Liver (tissue), 9 donors: Measurements from ENCODE around the gene PTCD2. TPM values are rescaled to one million over a fixed set of nuclear protein-coding genes. Genes with fewer than 3 reads are reported as not detected.
A peak's percentile ranks its signal among the peaks of the same experiment; 100 is the strongest.

ENCODE experiments used
- DNase-seq: peaks from one replicate; pipeline ENCODE4 v3.0.0-alpha.2; 2017; ENCODE audit warnings: low spot score
- H3K27ac ChIP-seq, 2 donors: one replicate each; pipeline ENCODE4 v1.7.0; 2013; ENCODE audit warnings: inconsistent platforms in 2 of 2, low read length in 2 of 2, control low read depth in 1 of 2, low read depth in 1 of 2, mild to moderate bottlenecking in 1 of 2
- H3K27me3 ChIP-seq, 4 donors: one replicate each; pipeline versions ENCODE4 v1.6.1 to v1.7.0; 2013; ENCODE audit warnings: low read length in 3 of 4, inconsistent platforms in 1 of 4, mild to moderate bottlenecking in 1 of 4, moderate library complexity in 1 of 4; ENCODE audit not compliant: control insufficient read depth in 4 of 4, insufficient read depth in 4 of 4
- H3K36me3 ChIP-seq, 4 donors: one replicate each; pipeline versions ENCODE4 v1.6.1 to v1.7.0; 2013; ENCODE audit warnings: low read length in 3 of 4, mild to moderate bottlenecking in 3 of 4, low read depth in 1 of 4, moderate library complexity in 1 of 4; ENCODE audit not compliant: control insufficient read depth in 4 of 4, insufficient read depth in 3 of 4
- H3K4me1 ChIP-seq, 4 donors: one replicate each; pipeline versions ENCODE4 v1.6.1 to v1.7.0; 2013; ENCODE audit warnings: low read length in 3 of 4, mild to moderate bottlenecking in 3 of 4, moderate library complexity in 1 of 4; ENCODE audit not compliant: control insufficient read depth in 4 of 4, insufficient read depth in 4 of 4
- H3K4me3 ChIP-seq, 3 donors: one replicate each; pipeline versions ENCODE4 v1.6.1 to v1.7.0; 2013; ENCODE audit warnings: low read length in 3 of 3, control low read depth in 1 of 3, low read depth in 1 of 3, mild to moderate bottlenecking in 1 of 3
- H3K9ac ChIP-seq, 2 donors: one replicate each; pipeline ENCODE4 v1.7.0; 2013; ENCODE audit warnings: low read length in 2 of 2, mild to moderate bottlenecking in 2 of 2, moderate library complexity in 2 of 2, control low read depth in 1 of 2, low read depth in 1 of 2
- H3K9me3 ChIP-seq, 4 donors: one replicate each; pipeline versions ENCODE4 v1.6.1 to v1.7.0; 2013; ENCODE audit warnings: low read length in 3 of 4; ENCODE audit not compliant: control insufficient read depth in 4 of 4
- FOXA1 ChIP-seq: IDR thresholded peaks from 2 replicates; pipeline ENCODE4 v1.6.1; 2016; ENCODE audit warnings: antibody characterized with exemption
- FOXA2 ChIP-seq: IDR thresholded peaks from 2 replicates; pipeline ENCODE4 v1.6.1; 2016; ENCODE audit warnings: antibody characterized with exemption
- GABPA ChIP-seq, 2 donors: IDR thresholded peaks in 1 of 2; conservative IDR thresholded peaks in 1 of 2; 2 replicates each; pipeline ENCODE4 v1.6.1; 2016; ENCODE audit warnings: antibody characterized with exemption in 2 of 2, mild to moderate bottlenecking in 1 of 2, moderate library complexity in 1 of 2
- HNF4A ChIP-seq, 2 donors: conservative IDR thresholded peaks; 2 replicates each; pipeline ENCODE4 v1.6.1; 2016; ENCODE audit warnings: antibody characterized with exemption in 2 of 2, mild to moderate bottlenecking in 2 of 2
- HNF4G ChIP-seq: IDR thresholded peaks from 2 replicates; pipeline ENCODE4 v1.6.1; 2016; ENCODE audit warnings: antibody characterized with exemption
- JUND ChIP-seq, 2 donors: IDR thresholded peaks; 2 replicates each; pipeline ENCODE4 v1.6.1; 2016; ENCODE audit warnings: antibody characterized with exemption in 2 of 2
- RAD21 ChIP-seq, 2 donors: IDR thresholded peaks; 2 replicates each; pipeline ENCODE4 v1.6.1; 2016; ENCODE audit warnings: antibody characterized with exemption in 2 of 2, mild to moderate bottlenecking in 2 of 2
- RXRA ChIP-seq, 2 donors: IDR thresholded peaks; 2 replicates each; pipeline ENCODE4 v1.6.1; 2017 to 2018; ENCODE audit warnings: antibody characterized with exemption in 2 of 2, mild to moderate bottlenecking in 1 of 2
- SP1 ChIP-seq: IDR thresholded peaks from 2 replicates; pipeline ENCODE4 v1.6.1; 2018; ENCODE audit warnings: antibody characterized with exemption, mild to moderate bottlenecking
- TAF1 ChIP-seq: conservative IDR thresholded peaks from 2 replicates; pipeline ENCODE4 v1.6.1; 2016; ENCODE audit warnings: antibody characterized with exemption, mild to moderate bottlenecking
- YY1 ChIP-seq: IDR thresholded peaks from 2 replicates; pipeline ENCODE4 v1.6.1; 2016; ENCODE audit warnings: antibody characterized with exemption, mild to moderate bottlenecking
- WGBS: extraction: QIAGEN DNeasy Blood & Tissue Kit; methylation state at CpG from one replicate; pipeline ENCODE4 v1.1.7; 2013; 5-methylcytosine and 5-hydroxymethylcytosine counted together
- polyA plus RNA-seq, 2 donors: library from polyadenylated mRNA; stranded (reverse) in 1 of 2; unstranded in 1 of 2; fragments of 200-250 nt in 1 of 2; fragments of >200 nt in 1 of 2; fragmentation: Nextera tagmentation in 1 of 2; extraction: Ambion mirVana in 1 of 2; gene quantifications; one replicate each; pipeline versions ENCODE4 v1.2.1 to v1.2.3, GENCODE V29; 2013 to 2015
- total RNA-seq, 2 donors: library from RNA; depleted of rRNA; stranded (reverse); fragments of >200 nt; gene quantifications; one replicate each; pipeline ENCODE4 v1.2.3, GENCODE V29; 2014
- TF ChIP-seq, protein P1 (sequence below): fragments of 150-350 bp; IDR thresholded peaks from 2 replicates; pipeline ENCODE4 v1.5.1; 2017; ENCODE audit warnings: improper control_type of control experiment, low read depth, low read length; ENCODE audit not compliant: missing input control
- TF ChIP-seq, protein P2 (sequence below): IDR thresholded peaks from 2 replicates; pipeline ENCODE4 v1.6.1; 2016; ENCODE audit warnings: antibody characterized with exemption
- TF ChIP-seq, protein P3 (sequence below): IDR thresholded peaks from 2 replicates; pipeline ENCODE4 v1.6.1; 2016; ENCODE audit warnings: antibody characterized with exemption, mild to moderate bottlenecking
- TF ChIP-seq, protein P4 (sequence below): IDR thresholded peaks from 2 replicates; pipeline ENCODE4 v1.6.1; 2016; ENCODE audit warnings: antibody characterized with exemption
- donor health status: healthy.
- donor health status: healthy.
- donor health status: healthy.
- donor health status: healthy.
- donor health status: healthy.

The PTCD2 gene
- total and polyA plus RNA-seq, 4 donors: 4.4 to 5.9 (median 5.2) TPM

DNA sequence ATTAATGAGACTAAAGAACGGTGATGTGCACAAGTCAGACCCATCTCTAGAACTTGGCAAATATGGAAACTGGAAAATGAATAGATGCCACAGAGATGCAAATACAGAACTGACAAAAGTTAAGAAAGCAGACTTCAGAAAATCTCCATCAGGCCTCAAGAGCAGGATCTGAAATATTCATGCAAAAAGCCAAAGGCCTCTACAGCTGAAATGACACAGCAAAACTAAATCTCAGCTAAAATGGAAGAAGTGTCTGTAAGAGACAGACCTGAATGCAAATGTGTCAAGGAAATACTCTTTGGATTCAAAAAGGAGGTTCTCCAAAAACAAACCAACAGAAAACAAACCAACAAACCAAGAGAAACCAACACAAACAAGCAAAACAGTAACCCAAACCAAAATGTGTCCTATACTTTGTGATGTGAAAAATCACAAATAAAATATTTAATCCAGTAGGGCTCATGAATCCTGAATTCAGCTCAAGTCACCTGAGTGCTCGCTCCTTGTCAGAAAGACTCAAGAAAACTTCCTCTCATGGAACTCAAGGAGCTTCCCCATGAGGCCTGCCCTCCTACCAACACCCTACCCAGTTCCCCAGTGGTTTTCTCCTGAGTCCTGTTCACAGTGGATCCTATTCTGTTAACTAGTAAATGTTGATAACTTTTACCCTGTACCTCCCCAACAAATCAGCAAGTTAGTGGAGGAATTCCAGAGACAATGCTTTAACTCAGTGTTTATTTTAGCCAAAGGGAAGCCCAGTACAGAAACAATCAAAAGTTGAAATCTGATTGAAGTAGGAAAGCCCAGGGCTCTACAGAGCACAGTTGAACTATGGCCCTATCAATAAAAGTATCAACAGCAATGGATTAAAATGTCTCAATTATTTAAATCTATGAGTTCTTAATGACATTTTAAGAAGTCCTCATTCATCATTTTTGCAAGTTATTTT lies 14.7 kb upstream of the PTCD2 start:
- Histone ChIP-seq H3K9ac (no peak overlapping the region), H3K27ac (no peak overlapping the region), H3K36me3 (peaks cover 0 to 13% (median 6%) of the 10 kb centered on the region in 4 donors), H3K4me3 (no peak overlapping the region), H3K4me1 (peaks cover 1 to 10% (median 3%) of the 10 kb centered on the region in 4 donors), H3K27me3 (no peaks in the 10 kb centered on the region), H3K9me3 (no peaks in the 10 kb centered on the region)
- WGBS: 94% methylated on average over 2 of the region's 2 CpGs
- no peak for DNase-seq
- no peak for TF ChIP-seq FOXA2
- TF ChIP-seq, protein P1, sequence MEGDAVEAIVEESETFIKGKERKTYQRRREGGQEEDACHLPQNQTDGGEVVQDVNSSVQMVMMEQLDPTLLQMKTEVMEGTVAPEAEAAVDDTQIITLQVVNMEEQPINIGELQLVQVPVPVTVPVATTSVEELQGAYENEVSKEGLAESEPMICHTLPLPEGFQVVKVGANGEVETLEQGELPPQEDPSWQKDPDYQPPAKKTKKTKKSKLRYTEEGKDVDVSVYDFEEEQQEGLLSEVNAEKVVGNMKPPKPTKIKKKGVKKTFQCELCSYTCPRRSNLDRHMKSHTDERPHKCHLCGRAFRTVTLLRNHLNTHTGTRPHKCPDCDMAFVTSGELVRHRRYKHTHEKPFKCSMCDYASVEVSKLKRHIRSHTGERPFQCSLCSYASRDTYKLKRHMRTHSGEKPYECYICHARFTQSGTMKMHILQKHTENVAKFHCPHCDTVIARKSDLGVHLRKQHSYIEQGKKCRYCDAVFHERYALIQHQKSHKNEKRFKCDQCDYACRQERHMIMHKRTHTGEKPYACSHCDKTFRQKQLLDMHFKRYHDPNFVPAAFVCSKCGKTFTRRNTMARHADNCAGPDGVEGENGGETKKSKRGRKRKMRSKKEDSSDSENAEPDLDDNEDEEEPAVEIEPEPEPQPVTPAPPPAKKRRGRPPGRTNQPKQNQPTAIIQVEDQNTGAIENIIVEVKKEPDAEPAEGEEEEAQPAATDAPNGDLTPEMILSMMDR: no peak
- TF ChIP-seq HNF4A (conservative IDR thresholded peaks at IDR 0.05): peak in 1 of 2 donors; percentile 17
- TF ChIP-seq FOXA1: no peak
- no peak for TF ChIP-seq GABPA (IDR thresholded peaks at IDR 0.05 in 1 of 2, conservative IDR thresholded peaks at IDR 0.05 in 1 of 2)

DNA sequence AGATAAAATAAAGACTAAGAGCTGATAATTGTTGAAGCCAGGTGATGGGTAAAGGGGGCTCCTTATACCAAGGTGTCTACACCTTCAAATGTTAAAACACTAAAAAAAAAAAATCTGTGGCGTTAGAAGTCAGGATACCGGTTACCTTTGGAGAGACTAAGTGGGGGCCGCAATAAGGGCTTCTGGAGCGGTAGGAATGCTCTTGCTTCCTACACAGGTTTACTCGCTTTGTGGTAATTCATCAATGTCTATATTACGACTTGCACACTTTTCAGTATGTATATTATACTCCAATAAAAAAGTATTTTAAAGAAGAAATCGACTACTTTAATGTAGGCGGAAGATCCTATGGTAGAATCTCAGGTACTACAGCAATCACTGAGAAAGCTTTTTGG lies 12.6 kb upstream of the PTCD2 start:
- Histone ChIP-seq H3K4me1 (peaks cover 1 to 10% (median 3%) of the 10 kb centered on the region in 4 donors), H3K27me3 (no peaks in the 10 kb centered on the region), H3K9ac (peak overlapping the region; percentile 30 to 80), H3K27ac (peak overlapping the region; percentile 85 to 89), H3K4me3 (peak overlapping the region; percentile 59 to 85 (median 76)), H3K36me3 (peaks cover 0 to 22% (median 10%) of the 10 kb centered on the region in 4 donors), H3K9me3 (no peaks in the 10 kb centered on the region)
- 3% methylated on average over 8 of the region's 8 CpGs for WGBS
- no peak for TF ChIP-seq RAD21 (IDR thresholded peaks at IDR 0.05)
- no peak for TF ChIP-seq JUND (IDR thresholded peaks at IDR 0.05)
- TF ChIP-seq, protein P2, sequence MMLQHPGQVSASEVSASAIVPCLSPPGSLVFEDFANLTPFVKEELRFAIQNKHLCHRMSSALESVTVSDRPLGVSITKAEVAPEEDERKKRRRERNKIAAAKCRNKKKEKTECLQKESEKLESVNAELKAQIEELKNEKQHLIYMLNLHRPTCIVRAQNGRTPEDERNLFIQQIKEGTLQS: no peak
- no peak for TF ChIP-seq HNF4G
- no peak for TF ChIP-seq RXRA (IDR thresholded peaks at IDR 0.05)
- no peak for DNase-seq

DNA sequence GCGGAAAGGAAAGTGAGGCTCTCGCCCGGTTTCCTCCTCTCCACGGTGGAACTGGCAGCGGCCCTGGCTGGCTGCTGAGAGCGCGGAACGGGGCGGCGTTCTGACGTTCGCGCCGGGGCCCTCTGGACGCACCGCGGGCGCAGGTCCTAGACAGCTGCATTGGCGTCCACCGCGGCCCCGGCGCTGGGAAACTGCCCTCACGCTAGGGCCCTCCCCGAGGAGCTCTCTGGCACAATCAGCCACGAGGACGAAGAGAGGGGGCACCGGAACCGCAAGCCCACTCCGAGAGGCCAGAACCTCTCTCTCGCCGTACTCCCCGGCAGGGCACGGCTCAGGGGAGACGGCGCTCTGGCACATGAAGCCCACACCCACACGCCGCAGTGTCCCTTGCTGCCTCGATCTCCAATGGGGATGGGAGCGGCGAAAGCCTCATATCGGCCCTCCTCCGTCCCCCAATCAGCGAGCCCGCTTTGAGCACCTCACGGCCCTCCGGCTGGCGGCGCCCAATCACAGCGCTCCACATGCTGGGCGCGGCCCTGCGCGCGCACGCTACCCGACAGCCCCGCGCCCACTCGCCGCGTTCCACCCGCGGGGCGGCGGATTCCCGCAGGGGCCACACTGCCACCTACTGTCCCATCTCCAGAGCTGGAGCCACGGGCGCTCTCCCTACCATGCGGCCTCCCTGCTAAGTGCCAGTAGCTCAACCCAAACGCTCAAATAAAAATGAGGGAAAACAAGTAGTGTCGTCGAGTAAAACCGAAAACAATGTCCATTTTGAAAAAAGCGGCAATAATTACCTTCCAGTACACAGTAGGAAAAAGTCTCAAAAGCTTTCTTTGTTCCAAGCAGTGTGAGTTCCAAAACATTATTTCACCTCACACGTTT lies 12.0 kb upstream of the PTCD2 start:
- H3K4me1 ChIP-seq: peaks cover 1 to 10% (median 3%) of the 10 kb centered on the region in 4 donors
- peak; percentile 96 for DNase-seq
- 2% methylated on average over 76 of the region's 76 CpGs for WGBS
- H3K9me3 ChIP-seq: no peaks in the 10 kb centered on the region
- H3K4me3 ChIP-seq: peak overlapping the region; percentile 59 to 85 (median 76)
- H3K9ac ChIP-seq: peak overlapping the region; percentile 30 to 80
- peaks cover 3 to 25% (median 12%) of the 10 kb centered on the region in 4 donors for H3K36me3 ChIP-seq
- H3K27ac ChIP-seq: peak overlapping the region; percentile 85 to 89
- H3K27me3 ChIP-seq: no peaks in the 10 kb centered on the region
- TF ChIP-seq SP1 (peak; percentile 65), RAD21 (IDR thresholded peaks at IDR 0.05) (peak; percentile 84 to 85), TAF1 (peak; percentile 52), HNF4G (no peak), HNF4A (conservative IDR thresholded peaks at IDR 0.05) (no peak), YY1 (peak; percentile 83), FOXA1 (no peak)
- TF ChIP-seq, protein P3, sequence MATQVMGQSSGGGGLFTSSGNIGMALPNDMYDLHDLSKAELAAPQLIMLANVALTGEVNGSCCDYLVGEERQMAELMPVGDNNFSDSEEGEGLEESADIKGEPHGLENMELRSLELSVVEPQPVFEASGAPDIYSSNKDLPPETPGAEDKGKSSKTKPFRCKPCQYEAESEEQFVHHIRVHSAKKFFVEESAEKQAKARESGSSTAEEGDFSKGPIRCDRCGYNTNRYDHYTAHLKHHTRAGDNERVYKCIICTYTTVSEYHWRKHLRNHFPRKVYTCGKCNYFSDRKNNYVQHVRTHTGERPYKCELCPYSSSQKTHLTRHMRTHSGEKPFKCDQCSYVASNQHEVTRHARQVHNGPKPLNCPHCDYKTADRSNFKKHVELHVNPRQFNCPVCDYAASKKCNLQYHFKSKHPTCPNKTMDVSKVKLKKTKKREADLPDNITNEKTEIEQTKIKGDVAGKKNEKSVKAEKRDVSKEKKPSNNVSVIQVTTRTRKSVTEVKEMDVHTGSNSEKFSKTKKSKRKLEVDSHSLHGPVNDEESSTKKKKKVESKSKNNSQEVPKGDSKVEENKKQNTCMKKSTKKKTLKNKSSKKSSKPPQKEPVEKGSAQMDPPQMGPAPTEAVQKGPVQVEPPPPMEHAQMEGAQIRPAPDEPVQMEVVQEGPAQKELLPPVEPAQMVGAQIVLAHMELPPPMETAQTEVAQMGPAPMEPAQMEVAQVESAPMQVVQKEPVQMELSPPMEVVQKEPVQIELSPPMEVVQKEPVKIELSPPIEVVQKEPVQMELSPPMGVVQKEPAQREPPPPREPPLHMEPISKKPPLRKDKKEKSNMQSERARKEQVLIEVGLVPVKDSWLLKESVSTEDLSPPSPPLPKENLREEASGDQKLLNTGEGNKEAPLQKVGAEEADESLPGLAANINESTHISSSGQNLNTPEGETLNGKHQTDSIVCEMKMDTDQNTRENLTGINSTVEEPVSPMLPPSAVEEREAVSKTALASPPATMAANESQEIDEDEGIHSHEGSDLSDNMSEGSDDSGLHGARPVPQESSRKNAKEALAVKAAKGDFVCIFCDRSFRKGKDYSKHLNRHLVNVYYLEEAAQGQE: peak; percentile 80
- TF ChIP-seq, protein P1: peak; percentile 88
- TF ChIP-seq, protein P2: no peak
- TF ChIP-seq, protein P4, sequence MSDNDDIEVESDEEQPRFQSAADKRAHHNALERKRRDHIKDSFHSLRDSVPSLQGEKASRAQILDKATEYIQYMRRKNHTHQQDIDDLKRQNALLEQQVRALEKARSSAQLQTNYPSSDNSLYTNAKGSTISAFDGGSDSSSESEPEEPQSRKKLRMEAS: peak; percentile 7
